Liver (tissue), 3 donors: ENCODE measurements around the gene C3orf38.

ENCODE experiments used
- CTCF ChIP-seq: fragments of 150-350 bp; IDR thresholded peaks from 2 replicates; pipeline ENCODE4 v1.5.1; 2017; ENCODE audit warnings: improper control_type of control experiment, low read depth, low read length; ENCODE audit not compliant: missing input control
- JUND ChIP-seq, 2 donors: IDR thresholded peaks; 2 replicates each; pipeline ENCODE4 v1.6.1; 2016; ENCODE audit warnings: antibody characterized with exemption in 2 of 2
- RAD21 ChIP-seq, 2 donors: IDR thresholded peaks; 2 replicates each; pipeline ENCODE4 v1.6.1; 2016; ENCODE audit warnings: antibody characterized with exemption in 2 of 2, mild to moderate bottlenecking in 2 of 2
- SP1 ChIP-seq: IDR thresholded peaks from 2 replicates; pipeline ENCODE4 v1.6.1; 2018; ENCODE audit warnings: antibody characterized with exemption, mild to moderate bottlenecking
- TAF1 ChIP-seq: conservative IDR thresholded peaks from 2 replicates; pipeline ENCODE4 v1.6.1; 2016; ENCODE audit warnings: antibody characterized with exemption, mild to moderate bottlenecking
- TF ChIP-seq, protein P1 (sequence below): IDR thresholded peaks from 2 replicates; pipeline ENCODE4 v1.6.1; 2016; ENCODE audit warnings: antibody characterized with exemption
- donor health status: healthy.
- donor health status: healthy.

DNA sequence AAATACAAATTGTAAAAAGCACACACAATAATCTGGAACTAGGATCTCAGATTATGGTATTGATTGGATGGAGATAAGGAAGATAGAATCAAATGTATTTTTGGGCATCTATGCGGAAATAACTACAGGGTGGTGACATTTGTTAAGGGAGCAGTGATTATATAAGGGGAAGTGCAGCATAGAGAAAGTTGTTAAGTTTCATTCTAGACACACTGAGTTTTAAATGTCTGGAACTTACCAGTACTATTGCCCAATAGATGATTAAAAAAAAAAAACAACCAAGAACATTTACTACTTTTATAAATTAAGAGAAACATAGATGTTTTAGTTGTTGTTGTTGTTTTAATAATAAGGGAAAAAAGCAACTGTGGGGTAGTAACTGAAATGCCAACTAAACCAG, 32.1 kb upstream of the C3orf38 start:
- no peak for TF ChIP-seq TAF1
- no peak for TF ChIP-seq RAD21 (IDR thresholded peaks at IDR 0.05)
- no peak for TF ChIP-seq CTCF
- TF ChIP-seq JUND (IDR thresholded peaks at IDR 0.05), result no peak
- TF ChIP-seq, protein P1, sequence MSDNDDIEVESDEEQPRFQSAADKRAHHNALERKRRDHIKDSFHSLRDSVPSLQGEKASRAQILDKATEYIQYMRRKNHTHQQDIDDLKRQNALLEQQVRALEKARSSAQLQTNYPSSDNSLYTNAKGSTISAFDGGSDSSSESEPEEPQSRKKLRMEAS, result no peak
- no peak for TF ChIP-seq SP1
